Measurements from ENCODE around the gene CD83.

DNA sequence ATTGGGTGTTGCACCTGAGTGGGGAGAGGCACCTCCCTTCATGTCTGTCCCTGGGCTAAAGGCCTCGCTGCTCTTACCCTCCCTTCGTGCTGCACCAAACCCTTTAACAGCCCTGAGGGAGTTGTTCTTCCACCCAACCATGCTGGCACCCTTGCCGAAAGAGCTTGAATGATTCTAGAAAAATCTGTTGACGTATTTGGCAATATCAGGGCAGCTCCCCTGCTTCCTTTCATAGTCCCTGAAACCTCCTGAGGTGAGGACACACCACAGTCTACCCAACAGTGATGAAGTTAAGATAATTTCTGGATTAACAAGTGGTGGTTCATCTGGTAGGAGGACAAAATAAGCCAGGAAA, 15.3 kb downstream of the CD83 start:
- TF ChIP-seq POLR2A (IDR thresholded peaks at IDR 0.05), result no peak
- TF ChIP-seq, protein P1, sequence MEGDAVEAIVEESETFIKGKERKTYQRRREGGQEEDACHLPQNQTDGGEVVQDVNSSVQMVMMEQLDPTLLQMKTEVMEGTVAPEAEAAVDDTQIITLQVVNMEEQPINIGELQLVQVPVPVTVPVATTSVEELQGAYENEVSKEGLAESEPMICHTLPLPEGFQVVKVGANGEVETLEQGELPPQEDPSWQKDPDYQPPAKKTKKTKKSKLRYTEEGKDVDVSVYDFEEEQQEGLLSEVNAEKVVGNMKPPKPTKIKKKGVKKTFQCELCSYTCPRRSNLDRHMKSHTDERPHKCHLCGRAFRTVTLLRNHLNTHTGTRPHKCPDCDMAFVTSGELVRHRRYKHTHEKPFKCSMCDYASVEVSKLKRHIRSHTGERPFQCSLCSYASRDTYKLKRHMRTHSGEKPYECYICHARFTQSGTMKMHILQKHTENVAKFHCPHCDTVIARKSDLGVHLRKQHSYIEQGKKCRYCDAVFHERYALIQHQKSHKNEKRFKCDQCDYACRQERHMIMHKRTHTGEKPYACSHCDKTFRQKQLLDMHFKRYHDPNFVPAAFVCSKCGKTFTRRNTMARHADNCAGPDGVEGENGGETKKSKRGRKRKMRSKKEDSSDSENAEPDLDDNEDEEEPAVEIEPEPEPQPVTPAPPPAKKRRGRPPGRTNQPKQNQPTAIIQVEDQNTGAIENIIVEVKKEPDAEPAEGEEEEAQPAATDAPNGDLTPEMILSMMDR (IDR thresholded peaks at IDR 0.05), result no peak

Data from uterus (tissue), 2 donors.